ENCODE results near the gene LPIN1.

DNA sequence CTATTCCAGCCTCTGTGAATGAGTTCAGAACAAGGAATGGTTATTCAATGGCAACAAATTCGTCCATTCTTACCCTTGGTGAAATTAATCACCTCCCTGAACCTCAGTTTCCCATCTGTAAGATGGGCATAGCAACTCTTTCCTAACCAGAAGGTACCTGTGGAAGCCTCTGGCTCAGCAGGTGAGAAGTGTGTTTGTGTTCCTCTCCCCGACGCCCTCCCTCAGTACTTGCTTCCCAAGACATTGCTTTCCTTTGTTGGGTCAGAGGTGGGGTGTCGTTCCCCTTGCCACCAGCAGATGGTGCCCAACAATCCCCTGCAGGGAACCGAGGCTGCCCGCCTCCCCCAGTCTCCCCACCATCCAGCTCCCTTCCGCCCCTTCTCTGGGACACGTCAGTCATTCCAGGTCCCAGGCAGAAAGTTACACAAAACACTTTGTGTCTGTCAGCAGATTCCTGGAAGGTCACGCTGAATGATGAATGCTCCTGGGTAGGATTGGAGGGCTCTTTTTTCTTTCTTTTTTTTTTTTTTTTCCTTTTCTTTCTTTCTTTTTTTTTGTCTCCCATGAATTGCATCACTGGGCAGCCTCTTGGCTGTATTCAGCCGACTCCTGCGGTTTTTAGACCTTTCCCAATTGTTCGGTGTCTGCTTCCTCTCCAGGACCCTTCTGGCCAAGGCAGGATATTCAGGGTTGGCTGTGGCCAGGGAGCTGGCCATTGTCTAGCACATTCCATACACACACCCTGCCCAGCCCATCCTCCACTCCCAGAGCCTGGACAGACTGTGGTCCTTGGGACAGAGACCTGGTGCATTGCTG is 117.3 kb downstream of the LPIN1 start:
- TF ChIP-seq, protein P1, sequence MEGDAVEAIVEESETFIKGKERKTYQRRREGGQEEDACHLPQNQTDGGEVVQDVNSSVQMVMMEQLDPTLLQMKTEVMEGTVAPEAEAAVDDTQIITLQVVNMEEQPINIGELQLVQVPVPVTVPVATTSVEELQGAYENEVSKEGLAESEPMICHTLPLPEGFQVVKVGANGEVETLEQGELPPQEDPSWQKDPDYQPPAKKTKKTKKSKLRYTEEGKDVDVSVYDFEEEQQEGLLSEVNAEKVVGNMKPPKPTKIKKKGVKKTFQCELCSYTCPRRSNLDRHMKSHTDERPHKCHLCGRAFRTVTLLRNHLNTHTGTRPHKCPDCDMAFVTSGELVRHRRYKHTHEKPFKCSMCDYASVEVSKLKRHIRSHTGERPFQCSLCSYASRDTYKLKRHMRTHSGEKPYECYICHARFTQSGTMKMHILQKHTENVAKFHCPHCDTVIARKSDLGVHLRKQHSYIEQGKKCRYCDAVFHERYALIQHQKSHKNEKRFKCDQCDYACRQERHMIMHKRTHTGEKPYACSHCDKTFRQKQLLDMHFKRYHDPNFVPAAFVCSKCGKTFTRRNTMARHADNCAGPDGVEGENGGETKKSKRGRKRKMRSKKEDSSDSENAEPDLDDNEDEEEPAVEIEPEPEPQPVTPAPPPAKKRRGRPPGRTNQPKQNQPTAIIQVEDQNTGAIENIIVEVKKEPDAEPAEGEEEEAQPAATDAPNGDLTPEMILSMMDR (IDR thresholded peaks at IDR 0.05) = peak; percentile 79 to 97 (median 95)
- TF ChIP-seq POLR2A (IDR thresholded peaks at IDR 0.05) = no peak
